ENCODE measurements around the gene ZBTB33.

DNA sequence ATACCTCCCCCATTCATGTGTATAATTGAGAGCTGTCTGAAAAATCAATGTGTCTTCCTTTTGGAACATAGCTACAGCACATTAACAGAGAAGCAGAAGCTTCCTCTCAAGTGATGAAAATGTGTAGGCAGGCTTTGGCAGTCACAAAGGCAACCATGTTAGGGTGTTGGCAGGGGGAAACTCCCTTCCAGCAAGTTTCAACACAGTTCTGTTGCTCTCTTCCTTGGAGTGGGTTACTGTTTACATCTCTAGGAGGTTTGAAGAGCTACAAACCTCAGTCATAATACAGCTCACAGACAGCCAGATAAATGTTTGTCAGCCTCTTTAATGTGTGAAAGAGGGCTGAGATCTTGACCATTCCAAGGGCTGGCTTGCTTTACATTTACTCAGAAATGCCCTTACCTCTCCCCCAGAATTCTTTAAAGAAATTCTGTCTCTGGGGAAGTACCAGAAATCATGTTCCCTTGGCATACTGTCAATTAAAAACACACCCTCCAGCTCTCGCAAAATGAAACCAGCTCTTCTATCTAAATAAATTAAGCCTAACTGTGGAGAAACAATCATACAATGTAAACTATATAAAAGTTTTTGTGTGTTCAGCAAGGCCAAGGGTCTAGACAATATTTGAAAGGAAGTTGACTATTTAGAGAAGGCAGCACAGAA is 18.9 kb downstream of the ZBTB33 start:
- TF ChIP-seq, protein P1, sequence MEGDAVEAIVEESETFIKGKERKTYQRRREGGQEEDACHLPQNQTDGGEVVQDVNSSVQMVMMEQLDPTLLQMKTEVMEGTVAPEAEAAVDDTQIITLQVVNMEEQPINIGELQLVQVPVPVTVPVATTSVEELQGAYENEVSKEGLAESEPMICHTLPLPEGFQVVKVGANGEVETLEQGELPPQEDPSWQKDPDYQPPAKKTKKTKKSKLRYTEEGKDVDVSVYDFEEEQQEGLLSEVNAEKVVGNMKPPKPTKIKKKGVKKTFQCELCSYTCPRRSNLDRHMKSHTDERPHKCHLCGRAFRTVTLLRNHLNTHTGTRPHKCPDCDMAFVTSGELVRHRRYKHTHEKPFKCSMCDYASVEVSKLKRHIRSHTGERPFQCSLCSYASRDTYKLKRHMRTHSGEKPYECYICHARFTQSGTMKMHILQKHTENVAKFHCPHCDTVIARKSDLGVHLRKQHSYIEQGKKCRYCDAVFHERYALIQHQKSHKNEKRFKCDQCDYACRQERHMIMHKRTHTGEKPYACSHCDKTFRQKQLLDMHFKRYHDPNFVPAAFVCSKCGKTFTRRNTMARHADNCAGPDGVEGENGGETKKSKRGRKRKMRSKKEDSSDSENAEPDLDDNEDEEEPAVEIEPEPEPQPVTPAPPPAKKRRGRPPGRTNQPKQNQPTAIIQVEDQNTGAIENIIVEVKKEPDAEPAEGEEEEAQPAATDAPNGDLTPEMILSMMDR (IDR thresholded peaks at IDR 0.05; ENCODE audit: low read length): no peak
- no peak for TF ChIP-seq EZH2 (optimal IDR thresholded peaks at IDR 0.05; ENCODE audit: low read depth, low read length)
